Panc1 (cell line): ENCODE data around the gene CSKMT. TPM values are rescaled to one million over a fixed set of nuclear protein-coding genes. Genes with fewer than 3 reads are reported as not detected.

Experiments
- ATAC-seq: fragments of 200-7000 bp; cut with Tn5 transposase; 2 replicates; pipeline ENCODE4 v1.9.1; 2020; ENCODE audit warnings: mild to moderate bottlenecking, moderate library complexity
- BruUV-seq: library from RNA; stranded (reverse); fragments of 400-500 nt; replicated peaks from 2 replicates; lab custom pipeline; 2021; lab: Mats Ljungman, UMichigan
- CTCF ChIA-PET: fragments of 300-600 bp; sonication (Branson Sonifier 250); formaldehyde crosslinking; loops from one replicate; lab custom pipeline; 2022; ENCODE audit warnings: antibody characterized with exemption; lab: Charles Lee
- POLR2A ChIA-PET: fragments of 300-600 bp; sonication (Branson Sonifier 250); formaldehyde crosslinking; loops from one replicate; lab custom pipeline; 2022; ENCODE audit warnings: antibody characterized with exemption; lab: Charles Lee
- DNase-seq: peaks from one replicate; pipeline ENCODE4 v3.0.0-alpha.2; 2010; ENCODE audit warnings: low read depth, low spot score
- H3K27ac ChIP-seq: 2 replicates; pipeline ENCODE4 v1.5.1; 2011; ENCODE audit warnings: mild to moderate bottlenecking, low read length, inconsistent platforms
- H3K27me3 ChIP-seq: fragments of 200-500 bp; sonication (Bioruptor generic); 2 replicates; pipeline ENCODE4 v1.6.0; 2014; ENCODE audit warnings: low read length, inconsistent platforms; ENCODE audit not compliant: control insufficient read depth, insufficient read depth
- H3K36me3 ChIP-seq: fragments of 200-500 bp; sonication (Bioruptor generic); 2 replicates; pipeline ENCODE4 v1.5.1; 2014; ENCODE audit warnings: inconsistent platforms, mild to moderate bottlenecking, low read length, moderate library complexity; ENCODE audit not compliant: control insufficient read depth, insufficient read depth
- H3K4me1 ChIP-seq: 2 replicates; pipeline ENCODE4 v1.5.1; 2011; ENCODE audit warnings: inconsistent platforms, mild to moderate bottlenecking, low read length, moderate library complexity; ENCODE audit not compliant: control insufficient read depth, insufficient read depth
- H3K4me3 ChIP-seq, 2 experiments: 2 replicates each; pipeline ENCODE4 v1.5.1; 2011 to 2012; ENCODE audit warnings: low read depth in 2 of 2, low read length in 2 of 2, mild to moderate bottlenecking in 2 of 2, inconsistent platforms in 1 of 2, moderate library complexity in 1 of 2
- H3K9me3 ChIP-seq: fragments of 200-500 bp; sonication (Bioruptor generic); 2 replicates; pipeline ENCODE4 v1.5.1; 2014; ENCODE audit warnings: low read depth, mild to moderate bottlenecking, inconsistent platforms, low read length, moderate library complexity; ENCODE audit not compliant: control insufficient read depth, insufficient read depth
- POLR2AphosphoS5 ChIP-seq: IDR thresholded peaks from 2 replicates; pipeline ENCODE4 v1.6.1; 2012; ENCODE audit warnings: mild to moderate bottlenecking, low read depth, low read length, moderate library complexity
- SIN3A ChIP-seq: IDR thresholded peaks from 2 replicates; pipeline ENCODE4 v1.6.1; 2012; ENCODE audit warnings: low read depth, mild to moderate bottlenecking, low read length, moderate library complexity, borderline replicate concordance; ENCODE audit not compliant: insufficient read depth
- TCF7L2 ChIP-seq: IDR thresholded peaks from 2 replicates; pipeline ENCODE4 v1.6.1; 2011; ENCODE audit warnings: mild to moderate bottlenecking, low read depth, low read length, inconsistent platforms
- in situ Hi-C: cut with HindIII; loops from 2 replicates; pipeline ENCODE4 v1.10.0; 2016; ENCODE audit warnings: low sequenced_read_pairs, low pct_unique_long_range_greater_than_20kb
- intact Hi-C: fragments of 100-400 bp; cut with micrococcal nuclease; formaldehyde crosslinking; loops from one replicate; pipeline ENCODE4 v1.10.0; 2022; ENCODE audit not compliant: unreplicated experiment
- total RNA-seq: library from RNA; stranded (reverse); gene quantifications from one replicate; pipeline ENCODE4 v1.2.1, GENCODE V29; 2021; ENCODE audit not compliant: unreplicated experiment
- TF ChIP-seq, protein P1 (sequence below), 2 experiments: IDR thresholded peaks; 2 replicates each; pipeline ENCODE4 v1.6.1; 2011 to 2012; ENCODE audit warnings: low read depth in 2 of 2, control low read depth in 1 of 2, low read length in 1 of 2, mild to moderate bottlenecking in 1 of 2, moderate library complexity in 1 of 2; ENCODE audit not compliant: insufficient read depth in 1 of 2
- TF ChIP-seq, protein P2 (sequence below): fragments of 450-650 bp; IDR thresholded peaks from 2 replicates; pipeline ENCODE4 v1.5.1; 2017; ENCODE audit warnings: mild to moderate bottlenecking

Gene CSKMT
- total RNA-seq, 1 experiment from 2014 or later: 36.9 TPM

DNA sequence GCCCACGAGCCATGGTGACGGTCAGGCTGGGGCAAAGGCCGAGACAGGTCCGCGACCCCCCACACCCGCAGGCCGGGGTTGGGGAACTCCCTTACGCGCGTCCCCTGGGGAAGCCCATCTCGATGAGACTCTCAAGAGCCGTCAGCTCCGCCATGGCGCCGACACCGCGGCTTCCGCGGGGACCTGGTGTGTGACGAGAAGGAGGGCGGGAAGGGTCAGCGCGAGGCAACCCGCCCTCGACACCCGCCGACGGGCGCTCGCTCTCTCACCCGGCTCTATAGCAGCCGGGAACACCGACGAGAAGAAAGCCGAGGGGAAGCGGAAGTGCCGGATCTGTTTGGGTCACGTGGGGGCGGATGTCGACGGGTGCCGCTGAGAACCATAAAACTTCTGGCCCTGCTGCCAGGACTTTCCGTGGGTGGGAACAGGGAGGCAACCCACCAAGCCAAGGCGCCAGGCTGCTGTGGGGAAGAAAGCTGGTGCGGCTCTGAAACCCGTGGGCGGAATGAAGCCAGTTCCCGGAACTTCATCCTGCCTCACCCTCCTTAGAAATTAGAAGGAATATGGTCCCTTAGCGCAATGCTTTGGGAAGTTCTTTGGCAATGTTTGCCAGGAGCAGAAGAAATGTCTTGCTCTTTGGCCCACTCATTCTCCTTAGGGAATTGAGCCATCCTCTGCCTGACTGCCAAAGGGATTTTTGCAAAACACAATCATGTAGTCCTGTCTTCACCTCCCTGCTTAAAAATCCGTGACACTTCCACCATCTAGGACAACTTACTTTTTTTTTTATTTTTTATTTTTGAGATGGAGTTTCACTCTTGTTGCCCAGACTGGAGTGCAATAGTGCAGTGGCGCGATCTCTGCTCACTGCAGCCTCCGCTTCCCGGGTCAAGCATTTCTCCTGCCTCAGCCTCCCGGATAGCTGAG is 13.9 kb downstream of the CSKMT start, which contains the start of gene UBXN1:
TSS of gene UBXN1 (minus strand) at position 304 of the 927 bp plus-strand sequence. CDS start at position 154, 150 bp downstream.
- ChIA-PET POLR2A (no interaction called here), CTCF (no interaction called here)
- DNase-seq (no peak), ATAC-seq (peak; percentile 90)
- no peaks in the 10 kb centered on the region; the same call in 1 of the 2 replicates for H3K36me3 ChIP-seq
- peaks cover 11% of the 10 kb centered on the region for H3K4me1 ChIP-seq
- BruUV-seq: TSS peak; percentile 84
- intact Hi-C loops: no loop called here
- peak; percentile 80 for TF ChIP-seq POLR2AphosphoS5
- TF ChIP-seq, protein P1, sequence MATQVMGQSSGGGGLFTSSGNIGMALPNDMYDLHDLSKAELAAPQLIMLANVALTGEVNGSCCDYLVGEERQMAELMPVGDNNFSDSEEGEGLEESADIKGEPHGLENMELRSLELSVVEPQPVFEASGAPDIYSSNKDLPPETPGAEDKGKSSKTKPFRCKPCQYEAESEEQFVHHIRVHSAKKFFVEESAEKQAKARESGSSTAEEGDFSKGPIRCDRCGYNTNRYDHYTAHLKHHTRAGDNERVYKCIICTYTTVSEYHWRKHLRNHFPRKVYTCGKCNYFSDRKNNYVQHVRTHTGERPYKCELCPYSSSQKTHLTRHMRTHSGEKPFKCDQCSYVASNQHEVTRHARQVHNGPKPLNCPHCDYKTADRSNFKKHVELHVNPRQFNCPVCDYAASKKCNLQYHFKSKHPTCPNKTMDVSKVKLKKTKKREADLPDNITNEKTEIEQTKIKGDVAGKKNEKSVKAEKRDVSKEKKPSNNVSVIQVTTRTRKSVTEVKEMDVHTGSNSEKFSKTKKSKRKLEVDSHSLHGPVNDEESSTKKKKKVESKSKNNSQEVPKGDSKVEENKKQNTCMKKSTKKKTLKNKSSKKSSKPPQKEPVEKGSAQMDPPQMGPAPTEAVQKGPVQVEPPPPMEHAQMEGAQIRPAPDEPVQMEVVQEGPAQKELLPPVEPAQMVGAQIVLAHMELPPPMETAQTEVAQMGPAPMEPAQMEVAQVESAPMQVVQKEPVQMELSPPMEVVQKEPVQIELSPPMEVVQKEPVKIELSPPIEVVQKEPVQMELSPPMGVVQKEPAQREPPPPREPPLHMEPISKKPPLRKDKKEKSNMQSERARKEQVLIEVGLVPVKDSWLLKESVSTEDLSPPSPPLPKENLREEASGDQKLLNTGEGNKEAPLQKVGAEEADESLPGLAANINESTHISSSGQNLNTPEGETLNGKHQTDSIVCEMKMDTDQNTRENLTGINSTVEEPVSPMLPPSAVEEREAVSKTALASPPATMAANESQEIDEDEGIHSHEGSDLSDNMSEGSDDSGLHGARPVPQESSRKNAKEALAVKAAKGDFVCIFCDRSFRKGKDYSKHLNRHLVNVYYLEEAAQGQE (IDR thresholded peaks at IDR 0.05; ENCODE audit: insufficient read depth in 1 of 2, low read depth in 2 of 2, low read length in 1 of 2): peak in 1 of 2 experiments; percentile 33; a peak in 1 of 4 replicates
- peak; percentile 67 for TF ChIP-seq TCF7L2
- TF ChIP-seq, protein P2, sequence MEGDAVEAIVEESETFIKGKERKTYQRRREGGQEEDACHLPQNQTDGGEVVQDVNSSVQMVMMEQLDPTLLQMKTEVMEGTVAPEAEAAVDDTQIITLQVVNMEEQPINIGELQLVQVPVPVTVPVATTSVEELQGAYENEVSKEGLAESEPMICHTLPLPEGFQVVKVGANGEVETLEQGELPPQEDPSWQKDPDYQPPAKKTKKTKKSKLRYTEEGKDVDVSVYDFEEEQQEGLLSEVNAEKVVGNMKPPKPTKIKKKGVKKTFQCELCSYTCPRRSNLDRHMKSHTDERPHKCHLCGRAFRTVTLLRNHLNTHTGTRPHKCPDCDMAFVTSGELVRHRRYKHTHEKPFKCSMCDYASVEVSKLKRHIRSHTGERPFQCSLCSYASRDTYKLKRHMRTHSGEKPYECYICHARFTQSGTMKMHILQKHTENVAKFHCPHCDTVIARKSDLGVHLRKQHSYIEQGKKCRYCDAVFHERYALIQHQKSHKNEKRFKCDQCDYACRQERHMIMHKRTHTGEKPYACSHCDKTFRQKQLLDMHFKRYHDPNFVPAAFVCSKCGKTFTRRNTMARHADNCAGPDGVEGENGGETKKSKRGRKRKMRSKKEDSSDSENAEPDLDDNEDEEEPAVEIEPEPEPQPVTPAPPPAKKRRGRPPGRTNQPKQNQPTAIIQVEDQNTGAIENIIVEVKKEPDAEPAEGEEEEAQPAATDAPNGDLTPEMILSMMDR: no peak
- peak; percentile 44; the same call in 1 of the 2 replicates for TF ChIP-seq SIN3A
- peak within 1 kb of the TSS; percentile 82 to 87 for H3K4me3 ChIP-seq
- no peaks in the 10 kb centered on the region for H3K27me3 ChIP-seq
- peak within 1 kb of the TSS; percentile 82 for H3K27ac ChIP-seq
- in situ Hi-C loops: no loop called here
- H3K9me3 ChIP-seq: no peaks in the 10 kb centered on the region

DNA sequence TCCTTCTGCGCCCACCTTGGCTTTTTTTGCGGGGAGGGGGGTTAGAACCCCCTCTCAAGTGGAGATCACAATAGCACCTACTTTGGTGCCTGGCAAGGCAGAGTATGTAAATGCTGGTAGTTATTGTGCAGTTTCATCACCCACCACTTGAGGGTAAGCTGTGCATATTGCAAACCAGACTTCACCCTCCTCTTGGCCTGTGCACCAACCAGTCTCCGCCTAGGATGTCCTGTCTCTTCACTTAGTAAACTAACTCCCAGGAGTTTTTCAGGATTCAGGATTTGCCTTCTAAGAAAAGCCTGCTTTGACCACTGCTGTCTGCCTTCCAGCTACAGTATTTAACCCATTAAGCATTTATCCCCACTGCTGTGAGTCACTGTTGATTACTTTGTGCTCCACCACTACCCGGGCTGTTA is 15.7 kb downstream of the CSKMT start:
- intact Hi-C loops (no loop called here), in situ Hi-C loops (no loop called here)
- BruUV-seq: no TSS peak
- peaks cover 11% of the 10 kb centered on the region for H3K4me1 ChIP-seq
- no peak overlapping the region for H3K4me3 ChIP-seq
- DNase-seq (no peak), ATAC-seq (peak; percentile 93)
- H3K27me3 ChIP-seq: no peaks in the 10 kb centered on the region
- TF ChIP-seq, protein P2: peak; percentile 84; the same call in 1 of the 2 replicates
- TF ChIP-seq, protein P1 (IDR thresholded peaks at IDR 0.05; ENCODE audit: insufficient read depth in 1 of 2, low read depth in 2 of 2, low read length in 1 of 2): no peak
- ChIA-PET POLR2A (interaction anchor here (0.6 to 0.8 kb wide), 2 partner anchors 10 to 95 kb away, joined by 4 to 6 read pairs; no protein-coding TSS in a partner anchor), CTCF (interaction anchor here (0.6 to 1.4 kb wide), 7 partner anchors 25 to 185 kb away, joined by 3 to 8 read pairs (median 4); partner anchors contain the start of gene ZBTB3)
- H3K27ac ChIP-seq: peak overlapping the region; percentile 42; the same call in 1 of the 2 replicates
- H3K36me3 ChIP-seq: no peaks in the 10 kb centered on the region; the same call in 1 of the 2 replicates
- H3K9me3 ChIP-seq: no peaks in the 10 kb centered on the region
